ENCODE results near the gene UST. TPM values are rescaled to one million over a fixed set of nuclear protein-coding genes. Genes with fewer than 3 reads are reported as not detected.

Gene UST
- total RNA-seq, 4 donors from 2014 or later = 16.7 to 19.5 (median 18.1) TPM

DNA sequence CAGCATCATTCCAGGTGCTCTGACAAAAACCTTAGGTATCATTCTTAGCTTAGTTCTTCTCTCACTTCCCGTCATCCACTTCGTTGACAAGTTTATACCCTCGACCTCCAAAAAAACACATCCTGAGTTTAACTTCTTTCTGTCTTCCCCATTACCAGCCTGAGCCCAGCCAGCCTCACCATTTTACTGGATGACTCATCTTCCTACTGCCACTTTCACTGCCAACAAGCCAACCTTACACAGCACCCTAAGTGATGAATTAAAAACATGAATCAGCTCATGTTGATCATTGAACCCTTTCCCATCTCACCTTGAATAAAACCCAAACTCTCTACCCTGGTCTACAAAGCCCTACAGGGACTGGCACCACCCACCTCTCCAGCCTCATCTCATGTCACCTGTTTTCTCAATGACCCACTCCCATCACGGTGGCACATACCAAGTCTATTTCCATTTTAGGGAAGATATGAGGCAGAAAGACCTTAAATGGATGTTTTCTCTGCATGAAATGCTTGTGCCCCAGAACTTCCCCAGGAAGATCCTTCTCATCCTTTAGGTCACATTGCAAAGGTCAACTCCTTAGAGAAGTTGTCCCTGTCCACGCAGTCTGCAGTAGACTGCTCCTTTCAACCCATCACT is 9.9 kb upstream of the UST start:
- H3K36me3 ChIP-seq = no peaks in the 10 kb centered on the region
- no peak overlapping the region for H3K27ac ChIP-seq
- H3K4me3 ChIP-seq = no peak overlapping the region
- no peak for DNase-seq (ENCODE audit: low spot score in 2 of 2)
- H3K4me1 ChIP-seq = peaks cover 4% of the 10 kb centered on the region
- TF ChIP-seq POLR2A (IDR thresholded peaks at IDR 0.05) (no peak), POLR2AphosphoS5 (IDR thresholded peaks at IDR 0.05) (no peak), EP300 (IDR thresholded peaks at IDR 0.05) (no peak)
- TF ChIP-seq, protein P1, sequence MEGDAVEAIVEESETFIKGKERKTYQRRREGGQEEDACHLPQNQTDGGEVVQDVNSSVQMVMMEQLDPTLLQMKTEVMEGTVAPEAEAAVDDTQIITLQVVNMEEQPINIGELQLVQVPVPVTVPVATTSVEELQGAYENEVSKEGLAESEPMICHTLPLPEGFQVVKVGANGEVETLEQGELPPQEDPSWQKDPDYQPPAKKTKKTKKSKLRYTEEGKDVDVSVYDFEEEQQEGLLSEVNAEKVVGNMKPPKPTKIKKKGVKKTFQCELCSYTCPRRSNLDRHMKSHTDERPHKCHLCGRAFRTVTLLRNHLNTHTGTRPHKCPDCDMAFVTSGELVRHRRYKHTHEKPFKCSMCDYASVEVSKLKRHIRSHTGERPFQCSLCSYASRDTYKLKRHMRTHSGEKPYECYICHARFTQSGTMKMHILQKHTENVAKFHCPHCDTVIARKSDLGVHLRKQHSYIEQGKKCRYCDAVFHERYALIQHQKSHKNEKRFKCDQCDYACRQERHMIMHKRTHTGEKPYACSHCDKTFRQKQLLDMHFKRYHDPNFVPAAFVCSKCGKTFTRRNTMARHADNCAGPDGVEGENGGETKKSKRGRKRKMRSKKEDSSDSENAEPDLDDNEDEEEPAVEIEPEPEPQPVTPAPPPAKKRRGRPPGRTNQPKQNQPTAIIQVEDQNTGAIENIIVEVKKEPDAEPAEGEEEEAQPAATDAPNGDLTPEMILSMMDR (IDR thresholded peaks at IDR 0.05) = no peak
- H3K9me3 ChIP-seq = no peaks in the 10 kb centered on the region
- H3K27me3 ChIP-seq = no peaks in the 10 kb centered on the region
- 86% methylated on average over 5 of the region's 5 CpGs for WGBS

DNA sequence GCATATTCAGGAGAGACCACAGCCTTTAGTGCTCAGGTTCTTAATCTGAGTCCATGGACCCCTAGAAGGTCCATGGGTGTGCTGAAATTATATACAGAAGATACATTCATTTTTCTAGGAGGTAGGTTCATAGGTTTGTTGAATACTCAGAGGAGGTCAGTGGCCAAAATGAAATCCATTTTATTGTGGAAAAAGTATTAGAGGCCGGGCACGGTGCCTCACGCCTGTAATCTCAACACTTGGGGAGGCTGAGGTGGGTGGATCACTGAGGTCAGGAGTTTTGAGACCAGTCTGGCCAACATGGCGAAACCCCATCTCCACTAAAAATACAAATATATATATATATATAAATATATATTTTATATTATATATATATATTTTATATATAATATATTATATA is 9.0 kb upstream of the UST start:
- no peaks in the 10 kb centered on the region for H3K9me3 ChIP-seq
- TF ChIP-seq EP300 (IDR thresholded peaks at IDR 0.05) (no peak), POLR2AphosphoS5 (IDR thresholded peaks at IDR 0.05) (no peak), POLR2A (IDR thresholded peaks at IDR 0.05) (no peak)
- TF ChIP-seq, protein P1 (IDR thresholded peaks at IDR 0.05) = no peak
- no peak for DNase-seq (ENCODE audit: low spot score in 2 of 2)
- peaks cover 4% of the 10 kb centered on the region for H3K4me1 ChIP-seq
- no peak overlapping the region for H3K4me3 ChIP-seq
- 95% methylated on average over 3 of the region's 4 CpGs for WGBS
- H3K27me3 ChIP-seq = no peaks in the 10 kb centered on the region
- H3K36me3 ChIP-seq = no peaks in the 10 kb centered on the region
- H3K27ac ChIP-seq = no peak overlapping the region

DNA sequence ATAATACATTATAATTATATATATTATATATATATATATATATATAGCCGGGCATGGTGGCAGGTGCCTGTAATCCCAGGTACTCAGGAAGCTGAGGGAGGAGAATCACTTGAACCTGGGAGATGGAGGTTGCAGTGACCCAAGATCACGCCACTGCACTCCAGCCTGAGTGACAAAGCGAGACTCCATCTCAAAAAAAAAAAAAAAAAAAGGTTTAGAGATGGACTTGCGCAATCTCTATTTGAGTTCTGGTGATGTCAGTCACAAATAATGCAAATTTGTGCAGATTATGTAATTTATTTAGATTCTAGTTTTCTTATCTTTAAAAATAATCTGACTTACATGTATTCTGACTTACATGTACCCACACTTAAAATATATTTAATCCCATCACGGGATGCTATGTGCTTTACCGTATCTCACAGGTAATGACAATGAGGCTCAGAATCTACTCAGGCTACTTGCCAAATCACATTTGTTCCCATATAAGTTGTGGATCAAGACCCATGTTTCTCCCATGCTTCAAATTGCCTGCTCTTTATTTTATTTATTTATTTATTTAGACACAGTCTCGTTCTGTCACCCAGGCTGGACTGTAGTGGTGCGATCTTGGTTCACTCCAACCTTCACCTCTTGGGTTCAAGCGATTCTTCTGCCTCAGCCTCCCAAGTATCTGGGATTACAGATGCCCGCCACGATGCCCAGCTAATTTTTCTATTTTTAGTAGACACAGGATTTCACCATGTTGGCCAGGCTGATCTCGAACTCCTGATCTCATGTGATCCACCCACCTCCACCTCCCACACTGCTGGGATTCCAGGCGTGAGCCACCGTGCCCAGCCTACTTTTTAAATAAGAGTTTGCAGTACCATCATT is 7.6 kb upstream of the UST start:
- Histone ChIP-seq H3K4me1 (peaks cover 4% of the 10 kb centered on the region), H3K27me3 (no peaks in the 10 kb centered on the region), H3K9me3 (no peaks in the 10 kb centered on the region), H3K36me3 (no peaks in the 10 kb centered on the region), H3K27ac (no peak overlapping the region), H3K4me3 (no peak overlapping the region)
- DNase-seq (ENCODE audit: low spot score in 2 of 2) = no peak
- TF ChIP-seq POLR2A (IDR thresholded peaks at IDR 0.05) (no peak), POLR2AphosphoS5 (IDR thresholded peaks at IDR 0.05) (no peak), EP300 (IDR thresholded peaks at IDR 0.05) (no peak)
- TF ChIP-seq, protein P1 (IDR thresholded peaks at IDR 0.05) = no peak
- WGBS = 92% methylated on average over 14 of the region's 14 CpGs

DNA sequence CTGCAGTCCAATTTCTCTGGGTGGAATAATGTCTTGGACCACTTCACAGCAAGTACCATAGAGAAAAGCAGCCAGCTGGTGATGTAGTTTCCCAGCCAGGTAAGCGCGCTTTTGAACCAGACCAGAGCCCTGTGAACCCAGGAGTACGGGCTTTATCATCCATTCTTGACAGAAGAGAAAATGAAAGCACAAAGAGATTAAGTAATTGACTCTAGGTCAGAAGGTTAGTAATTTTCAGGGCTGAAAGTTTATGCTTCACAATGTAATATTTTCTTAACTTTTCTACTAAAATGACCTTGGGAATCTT is 7.1 kb upstream of the UST start:
- Histone ChIP-seq H3K4me3 (no peak overlapping the region), H3K27me3 (no peaks in the 10 kb centered on the region), H3K27ac (no peak overlapping the region), H3K9me3 (no peaks in the 10 kb centered on the region), H3K4me1 (peaks cover 4% of the 10 kb centered on the region), H3K36me3 (no peaks in the 10 kb centered on the region)
- TF ChIP-seq POLR2AphosphoS5 (IDR thresholded peaks at IDR 0.05) = no peak
- TF ChIP-seq, protein P1 (IDR thresholded peaks at IDR 0.05) = no peak
- TF ChIP-seq EP300 (IDR thresholded peaks at IDR 0.05) = no peak
- no peak for TF ChIP-seq POLR2A (IDR thresholded peaks at IDR 0.05)
- 80% methylated on average over 3 of the region's 3 CpGs for WGBS
- no peak for DNase-seq (ENCODE audit: low spot score in 2 of 2)

DNA sequence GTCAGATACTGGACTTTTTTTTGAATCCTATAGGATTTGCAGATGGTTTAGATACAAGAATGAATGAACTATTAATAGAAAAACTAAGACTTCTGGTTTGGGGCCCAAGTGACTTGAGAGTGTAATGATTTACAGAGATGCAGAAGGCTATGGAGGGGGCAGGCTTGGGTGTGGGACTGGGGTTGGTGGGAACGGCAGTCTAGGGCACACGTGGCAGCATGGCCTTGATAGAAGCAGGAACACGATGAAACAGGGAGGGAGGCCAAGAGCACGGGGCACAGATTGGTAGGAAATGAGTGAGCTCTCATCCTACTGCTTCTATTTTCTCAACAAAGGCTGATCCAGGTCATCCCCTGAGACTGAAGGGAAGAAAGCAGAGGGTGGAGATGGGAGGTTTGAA is 3.4 kb upstream of the UST start:
- WGBS = 58% methylated on average over 4 of the region's 4 CpGs
- no peak for DNase-seq (ENCODE audit: low spot score in 2 of 2)
- no peak overlapping the region for H3K27ac ChIP-seq

More for the DNA sequence above, 3.4 kb upstream of the UST start:
- no peak overlapping the region for H3K4me3 ChIP-seq
- TF ChIP-seq EP300 (IDR thresholded peaks at IDR 0.05) (no peak), POLR2AphosphoS5 (IDR thresholded peaks at IDR 0.05) (no peak), POLR2A (IDR thresholded peaks at IDR 0.05) (no peak)
- TF ChIP-seq, protein P1 (IDR thresholded peaks at IDR 0.05) = no peak
- H3K4me1 ChIP-seq = peaks cover 25% of the 10 kb centered on the region
- no peaks in the 10 kb centered on the region for H3K9me3 ChIP-seq
- peaks cover 5% of the 10 kb centered on the region for H3K27me3 ChIP-seq
- H3K36me3 ChIP-seq = no peaks in the 10 kb centered on the region
